WTC11 (cell line): Measurements from ENCODE around the gene KRTAP5-3. TPM values are rescaled to one million over a fixed set of nuclear protein-coding genes. Genes with fewer than 3 reads are reported as not detected.

Experiments
- ATAC-seq: fragments of 200-7000 bp; cut with Tn5 transposase; 2 replicates; pipeline ENCODE4 v1.10.0; 2021; ENCODE audit warnings: mild to moderate bottlenecking, moderate library complexity
- CTCF ChIA-PET: fragments of 300-600 bp; sonication (Branson Sonifier 250); formaldehyde crosslinking; loops from one replicate; lab custom pipeline; 2021; ENCODE audit warnings: antibody characterized with exemption; lab: Charles Lee
- POLR2A ChIA-PET: fragments of 350-600 bp; sonication (Branson Sonifier 250); formaldehyde crosslinking; loops from one replicate; lab custom pipeline; 2021; ENCODE audit warnings: antibody characterized with exemption; lab: Charles Lee
- DNase-seq: peaks from one replicate; pipeline ENCODE4 v3.0.0; 2021; ENCODE audit warnings: low spot score
- H3K27ac Mint-ChIP-seq: 2 replicates; pipeline ENCODE4 v1.8.0; 2021; ENCODE audit warnings: mixed read lengths
- H3K27me3 Mint-ChIP-seq: 2 replicates; pipeline ENCODE4 v1.8.0; 2021; ENCODE audit warnings: low read depth, mild to moderate bottlenecking, moderate library complexity, mixed read lengths
- H3K36me3 Mint-ChIP-seq: 2 replicates; pipeline ENCODE4 v1.8.0; 2021; ENCODE audit warnings: mixed read lengths
- H3K4me1 Mint-ChIP-seq: 2 replicates; pipeline ENCODE4 v1.8.0; 2022; ENCODE audit warnings: mixed read lengths
- H3K4me3 Mint-ChIP-seq: 2 replicates; pipeline ENCODE4 v1.8.0; 2021; ENCODE audit warnings: mild to moderate bottlenecking, moderate library complexity, mixed read lengths
- H3K9me3 Mint-ChIP-seq: 2 replicates; pipeline ENCODE4 v1.8.0; 2021; ENCODE audit warnings: mixed read lengths
- ETV6 ChIP-seq: sonication (generic); formaldehyde crosslinking; IDR thresholded peaks from 2 replicates; pipeline ENCODE4 v1.8.1; 2022; ENCODE audit warnings: mild to moderate bottlenecking, missing genetic modification reagents
- FOXJ3 ChIP-seq: sonication (generic); formaldehyde crosslinking; IDR thresholded peaks from 2 replicates; pipeline ENCODE4 v1.9.0; 2021; ENCODE audit warnings: missing genetic modification reagents, mild to moderate bottlenecking, borderline replicate concordance
- FOXK1 ChIP-seq: sonication (generic); formaldehyde crosslinking; IDR thresholded peaks from 2 replicates; pipeline ENCODE4 v1.8.0; 2022; ENCODE audit warnings: mild to moderate bottlenecking, moderate library complexity, missing genetic modification reagents
- GABPB1 ChIP-seq: sonication (generic); formaldehyde crosslinking; IDR thresholded peaks from 2 replicates; pipeline ENCODE4 v1.8.1; 2023; ENCODE audit warnings: mild to moderate bottlenecking, missing genetic modification reagents
- IRF2 ChIP-seq: sonication (generic); formaldehyde crosslinking; IDR thresholded peaks from 2 replicates; pipeline ENCODE4 v1.8.0; 2022; ENCODE audit warnings: low read depth, missing genetic modification reagents, borderline replicate concordance
- NFE2L1 ChIP-seq: sonication (generic); formaldehyde crosslinking; IDR thresholded peaks from 2 replicates; pipeline ENCODE4 v1.8.1; 2023; ENCODE audit warnings: missing genetic modification reagents
- NR1H2 ChIP-seq: sonication (generic); formaldehyde crosslinking; IDR thresholded peaks from 2 replicates; pipeline ENCODE4 v1.9.0; 2021; ENCODE audit warnings: mild to moderate bottlenecking, moderate library complexity, missing genetic modification reagents
- NR2C2 ChIP-seq: sonication (generic); formaldehyde crosslinking; IDR thresholded peaks from 2 replicates; pipeline ENCODE4 v1.8.0; 2022; ENCODE audit warnings: mild to moderate bottlenecking, missing genetic modification reagents
- NR3C1 ChIP-seq: sonication (generic); formaldehyde crosslinking; conservative IDR thresholded peaks from 2 replicates; pipeline ENCODE4 v1.8.1; 2023; ENCODE audit warnings: low read depth, mild to moderate bottlenecking, missing genetic modification reagents
- PRRX2 ChIP-seq: fragments of 250-450 bp; sonication (Bioruptor Pico); IDR thresholded peaks from 2 replicates; pipeline ENCODE4 v1.8.0; 2021; ENCODE audit warnings: mild to moderate bottlenecking
- SMAD4 ChIP-seq: sonication (generic); formaldehyde crosslinking; IDR thresholded peaks from 2 replicates; pipeline ENCODE4 v1.8.0; 2022; ENCODE audit warnings: mild to moderate bottlenecking, missing genetic modification reagents
- TEAD1 ChIP-seq: sonication (generic); formaldehyde crosslinking; IDR thresholded peaks from 2 replicates; pipeline ENCODE4 v1.8.0; 2022; ENCODE audit warnings: mild to moderate bottlenecking, missing genetic modification reagents
- ZNF138 ChIP-seq: sonication (generic); formaldehyde crosslinking; conservative IDR thresholded peaks from 2 replicates; pipeline ENCODE4 v1.8.1; 2022; ENCODE audit warnings: mild to moderate bottlenecking, moderate library complexity, missing genetic modification reagents
- ZNF219 ChIP-seq: sonication (generic); formaldehyde crosslinking; IDR thresholded peaks from 2 replicates; pipeline ENCODE4 v1.8.0; 2023; ENCODE audit warnings: missing genetic modification reagents, mild to moderate bottlenecking, borderline replicate concordance
- ZNF263 ChIP-seq: sonication (generic); formaldehyde crosslinking; IDR thresholded peaks from 2 replicates; pipeline ENCODE4 v1.8.1; 2022; ENCODE audit warnings: low read depth, mild to moderate bottlenecking, moderate library complexity, missing genetic modification reagents
- ZNF396 ChIP-seq: fragments of 250-450 bp; sonication (Bioruptor Pico); IDR thresholded peaks from 2 replicates; pipeline ENCODE4 v1.8.0; 2021; ENCODE audit warnings: mild to moderate bottlenecking, moderate library complexity, borderline replicate concordance
- ZNF416 ChIP-seq: fragments of 250-450 bp; sonication (Bioruptor Pico); IDR thresholded peaks from 2 replicates; pipeline ENCODE4 v1.9.0; 2021; ENCODE audit warnings: mild to moderate bottlenecking, inconsistent platforms
- ZNF423 ChIP-seq: fragments of 250-450 bp; sonication (Bioruptor Pico); IDR thresholded peaks from 2 replicates; pipeline ENCODE4 v2.1.2; 2022; ENCODE audit warnings: mild to moderate bottlenecking, moderate library complexity
- total RNA-seq: library from RNA; stranded (reverse); gene quantifications from 3 replicates; pipeline ENCODE4 v1.2.3, GENCODE V29; 2021
- TF ChIP-seq, protein P1 (sequence below): sonication (generic); formaldehyde crosslinking; IDR thresholded peaks from 2 replicates; pipeline ENCODE4 v1.8.1; 2023; ENCODE audit warnings: mild to moderate bottlenecking, moderate library complexity, missing genetic modification reagents
- TF ChIP-seq, protein P2 (sequence below): sonication (generic); formaldehyde crosslinking; IDR thresholded peaks from 2 replicates; pipeline ENCODE4 v1.8.1; 2022; ENCODE audit warnings: mild to moderate bottlenecking, moderate library complexity, missing genetic modification reagents
- TF ChIP-seq, protein P3 (sequence below): fragments of 200-600 bp; IDR thresholded peaks from 2 replicates; pipeline ENCODE4 v1.8.0; 2022; ENCODE audit warnings: antibody characterized with exemption
- TF ChIP-seq, protein P4 (sequence below): sonication (generic); formaldehyde crosslinking; IDR thresholded peaks from 2 replicates; pipeline ENCODE4 v1.8.0; 2022; ENCODE audit warnings: mild to moderate bottlenecking, missing genetic modification reagents
- TF ChIP-seq, protein P5 (sequence below): fragments of 250-450 bp; sonication (Bioruptor Pico); IDR thresholded peaks from 2 replicates; pipeline ENCODE4 v1.9.0; 2021; ENCODE audit warnings: mild to moderate bottlenecking
- TF ChIP-seq, protein P6 (sequence below): sonication (generic); formaldehyde crosslinking; IDR thresholded peaks from 2 replicates; pipeline ENCODE4 v1.8.0; 2023; ENCODE audit warnings: missing genetic modification reagents
- TF ChIP-seq, protein P7 (sequence below): sonication (generic); formaldehyde crosslinking; IDR thresholded peaks from 2 replicates; pipeline ENCODE4 v1.8.0; 2023; ENCODE audit warnings: missing genetic modification reagents, mild to moderate bottlenecking, borderline replicate concordance

Gene KRTAP5-3
- total RNA-seq, 1 experiment from 2014 or later: not detected

DNA sequence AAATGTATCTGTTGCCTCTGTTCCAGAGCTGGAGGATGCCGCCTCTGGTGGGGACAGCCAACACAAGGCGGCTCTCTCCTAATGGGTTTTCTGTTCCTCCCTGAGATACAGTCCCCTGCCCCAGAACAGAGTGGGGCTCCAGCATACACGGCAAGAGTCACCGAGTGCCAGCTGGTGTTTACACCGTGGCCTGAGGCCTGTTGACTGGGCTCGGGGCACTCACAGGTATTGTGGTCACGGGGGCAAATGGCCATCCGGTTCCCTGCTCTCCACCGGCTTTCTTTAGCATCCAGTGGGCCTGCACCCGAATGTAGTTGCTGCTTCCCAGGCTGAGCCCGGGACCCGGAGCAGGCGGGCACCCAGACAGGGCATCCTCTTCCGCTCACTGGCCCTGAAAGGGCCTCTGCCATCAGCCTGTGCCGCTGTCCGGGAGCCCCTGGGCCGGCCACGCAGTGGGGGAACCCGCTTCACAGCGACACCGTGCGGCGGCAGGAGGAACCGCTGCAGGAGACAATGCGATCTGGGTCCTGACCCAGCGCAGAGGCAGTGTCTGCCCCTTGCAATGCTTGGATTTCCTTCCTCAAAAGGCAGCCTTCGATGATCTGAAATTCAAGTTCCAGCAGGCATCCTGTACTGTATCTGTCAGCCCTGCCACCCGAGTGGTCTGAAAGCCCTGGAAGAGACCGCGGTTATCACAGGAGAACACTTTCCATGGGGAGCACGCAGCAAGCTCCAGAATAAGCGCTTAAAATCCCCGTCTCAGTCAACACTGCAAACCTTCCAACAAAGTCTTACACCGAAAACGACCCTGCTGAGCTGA lies 20.5 kb upstream of the KRTAP5-3 start:
- Mint-ChIP-seq H3K27me3 (peaks cover 41% of the 10 kb centered on the region), H3K4me3 (no peak overlapping the region), H3K9me3 (no peaks in the 10 kb centered on the region), H3K4me1 (peaks cover 16% of the 10 kb centered on the region), H3K27ac (no peak overlapping the region), H3K36me3 (no peaks in the 10 kb centered on the region)
- CTCF ChIA-PET: interaction anchor here (0.7 to 8.5 kb wide), 14 partner anchors 11 to 401 kb away, joined by 3 to 102 read pairs (median 4); partner anchors contain the start of genes KRTAP5-2 and KRTAP5-3
- peak; percentile 80 for DNase-seq
- POLR2A ChIA-PET: no interaction called here
- peak; percentile 97 for ATAC-seq
- TF ChIP-seq, protein P1, sequence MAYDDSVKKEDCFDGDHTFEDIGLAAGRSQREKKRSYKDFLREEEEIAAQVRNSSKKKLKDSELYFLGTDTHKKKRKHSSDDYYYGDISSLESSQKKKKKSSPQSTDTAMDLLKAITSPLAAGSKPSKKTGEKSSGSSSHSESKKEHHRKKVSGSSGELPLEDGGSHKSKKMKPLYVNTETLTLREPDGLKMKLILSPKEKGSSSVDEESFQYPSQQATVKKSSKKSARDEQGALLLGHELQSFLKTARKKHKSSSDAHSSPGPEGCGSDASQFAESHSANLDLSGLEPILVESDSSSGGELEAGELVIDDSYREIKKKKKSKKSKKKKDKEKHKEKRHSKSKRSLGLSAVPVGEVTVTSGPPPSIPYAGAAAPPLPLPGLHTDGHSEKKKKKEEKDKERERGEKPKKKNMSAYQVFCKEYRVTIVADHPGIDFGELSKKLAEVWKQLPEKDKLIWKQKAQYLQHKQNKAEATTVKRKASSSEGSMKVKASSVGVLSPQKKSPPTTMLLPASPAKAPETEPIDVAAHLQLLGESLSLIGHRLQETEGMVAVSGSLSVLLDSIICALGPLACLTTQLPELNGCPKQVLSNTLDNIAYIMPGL (CRISPR knock-in tag): peak; percentile 76
- TF ChIP-seq NR2C2 (no peak), ZNF423 (CRISPR knock-in tag) (peak; percentile 74; the same call in 1 of the 2 replicates), IRF2 (no peak), ZNF263 (CRISPR knock-in tag) (no peak), ZNF138 (CRISPR knock-in tag) (peak; percentile 3; the same call in 1 of the 2 replicates), NR1H2 (CRISPR knock-in tag) (no peak), SMAD4 (no peak), ETV6 (CRISPR knock-in tag) (peak; percentile 45; the same call in 1 of the 2 replicates), ZNF416 (CRISPR knock-in tag) (no peak), PRRX2 (CRISPR knock-in tag) (0 out of 2 replicates have a peak, but pooled peaks have one; percentile 23), NFE2L1 (CRISPR knock-in tag) (no peak), FOXJ3 (CRISPR knock-in tag) (no peak), NR3C1 (CRISPR knock-in tag) (no peak), GABPB1 (CRISPR knock-in tag) (no peak), TEAD1 (CRISPR knock-in tag) (no peak), ZNF396 (CRISPR knock-in tag) (no peak), FOXK1 (CRISPR knock-in tag) (no peak), ZNF219 (no peak)
- TF ChIP-seq, protein P2, sequence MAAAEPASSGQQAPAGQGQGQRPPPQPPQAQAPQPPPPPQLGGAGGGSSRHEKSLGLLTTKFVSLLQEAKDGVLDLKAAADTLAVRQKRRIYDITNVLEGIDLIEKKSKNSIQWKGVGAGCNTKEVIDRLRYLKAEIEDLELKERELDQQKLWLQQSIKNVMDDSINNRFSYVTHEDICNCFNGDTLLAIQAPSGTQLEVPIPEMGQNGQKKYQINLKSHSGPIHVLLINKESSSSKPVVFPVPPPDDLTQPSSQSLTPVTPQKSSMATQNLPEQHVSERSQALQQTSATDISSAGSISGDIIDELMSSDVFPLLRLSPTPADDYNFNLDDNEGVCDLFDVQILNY (CRISPR knock-in tag): no peak
- TF ChIP-seq, protein P3, sequence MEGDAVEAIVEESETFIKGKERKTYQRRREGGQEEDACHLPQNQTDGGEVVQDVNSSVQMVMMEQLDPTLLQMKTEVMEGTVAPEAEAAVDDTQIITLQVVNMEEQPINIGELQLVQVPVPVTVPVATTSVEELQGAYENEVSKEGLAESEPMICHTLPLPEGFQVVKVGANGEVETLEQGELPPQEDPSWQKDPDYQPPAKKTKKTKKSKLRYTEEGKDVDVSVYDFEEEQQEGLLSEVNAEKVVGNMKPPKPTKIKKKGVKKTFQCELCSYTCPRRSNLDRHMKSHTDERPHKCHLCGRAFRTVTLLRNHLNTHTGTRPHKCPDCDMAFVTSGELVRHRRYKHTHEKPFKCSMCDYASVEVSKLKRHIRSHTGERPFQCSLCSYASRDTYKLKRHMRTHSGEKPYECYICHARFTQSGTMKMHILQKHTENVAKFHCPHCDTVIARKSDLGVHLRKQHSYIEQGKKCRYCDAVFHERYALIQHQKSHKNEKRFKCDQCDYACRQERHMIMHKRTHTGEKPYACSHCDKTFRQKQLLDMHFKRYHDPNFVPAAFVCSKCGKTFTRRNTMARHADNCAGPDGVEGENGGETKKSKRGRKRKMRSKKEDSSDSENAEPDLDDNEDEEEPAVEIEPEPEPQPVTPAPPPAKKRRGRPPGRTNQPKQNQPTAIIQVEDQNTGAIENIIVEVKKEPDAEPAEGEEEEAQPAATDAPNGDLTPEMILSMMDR: peak; percentile 91
- TF ChIP-seq, protein P4, sequence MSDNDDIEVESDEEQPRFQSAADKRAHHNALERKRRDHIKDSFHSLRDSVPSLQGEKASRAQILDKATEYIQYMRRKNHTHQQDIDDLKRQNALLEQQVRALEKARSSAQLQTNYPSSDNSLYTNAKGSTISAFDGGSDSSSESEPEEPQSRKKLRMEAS (CRISPR knock-in tag): peak; percentile 68
- TF ChIP-seq, protein P5, sequence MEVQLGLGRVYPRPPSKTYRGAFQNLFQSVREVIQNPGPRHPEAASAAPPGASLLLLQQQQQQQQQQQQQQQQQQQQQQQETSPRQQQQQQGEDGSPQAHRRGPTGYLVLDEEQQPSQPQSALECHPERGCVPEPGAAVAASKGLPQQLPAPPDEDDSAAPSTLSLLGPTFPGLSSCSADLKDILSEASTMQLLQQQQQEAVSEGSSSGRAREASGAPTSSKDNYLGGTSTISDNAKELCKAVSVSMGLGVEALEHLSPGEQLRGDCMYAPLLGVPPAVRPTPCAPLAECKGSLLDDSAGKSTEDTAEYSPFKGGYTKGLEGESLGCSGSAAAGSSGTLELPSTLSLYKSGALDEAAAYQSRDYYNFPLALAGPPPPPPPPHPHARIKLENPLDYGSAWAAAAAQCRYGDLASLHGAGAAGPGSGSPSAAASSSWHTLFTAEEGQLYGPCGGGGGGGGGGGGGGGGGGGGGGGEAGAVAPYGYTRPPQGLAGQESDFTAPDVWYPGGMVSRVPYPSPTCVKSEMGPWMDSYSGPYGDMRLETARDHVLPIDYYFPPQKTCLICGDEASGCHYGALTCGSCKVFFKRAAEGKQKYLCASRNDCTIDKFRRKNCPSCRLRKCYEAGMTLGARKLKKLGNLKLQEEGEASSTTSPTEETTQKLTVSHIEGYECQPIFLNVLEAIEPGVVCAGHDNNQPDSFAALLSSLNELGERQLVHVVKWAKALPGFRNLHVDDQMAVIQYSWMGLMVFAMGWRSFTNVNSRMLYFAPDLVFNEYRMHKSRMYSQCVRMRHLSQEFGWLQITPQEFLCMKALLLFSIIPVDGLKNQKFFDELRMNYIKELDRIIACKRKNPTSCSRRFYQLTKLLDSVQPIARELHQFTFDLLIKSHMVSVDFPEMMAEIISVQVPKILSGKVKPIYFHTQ (CRISPR knock-in tag): no peak
- TF ChIP-seq, protein P6, sequence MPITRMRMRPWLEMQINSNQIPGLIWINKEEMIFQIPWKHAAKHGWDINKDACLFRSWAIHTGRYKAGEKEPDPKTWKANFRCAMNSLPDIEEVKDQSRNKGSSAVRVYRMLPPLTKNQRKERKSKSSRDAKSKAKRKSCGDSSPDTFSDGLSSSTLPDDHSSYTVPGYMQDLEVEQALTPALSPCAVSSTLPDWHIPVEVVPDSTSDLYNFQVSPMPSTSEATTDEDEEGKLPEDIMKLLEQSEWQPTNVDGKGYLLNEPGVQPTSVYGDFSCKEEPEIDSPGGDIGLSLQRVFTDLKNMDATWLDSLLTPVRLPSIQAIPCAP (CRISPR knock-in tag): no peak
- TF ChIP-seq, protein P7, sequence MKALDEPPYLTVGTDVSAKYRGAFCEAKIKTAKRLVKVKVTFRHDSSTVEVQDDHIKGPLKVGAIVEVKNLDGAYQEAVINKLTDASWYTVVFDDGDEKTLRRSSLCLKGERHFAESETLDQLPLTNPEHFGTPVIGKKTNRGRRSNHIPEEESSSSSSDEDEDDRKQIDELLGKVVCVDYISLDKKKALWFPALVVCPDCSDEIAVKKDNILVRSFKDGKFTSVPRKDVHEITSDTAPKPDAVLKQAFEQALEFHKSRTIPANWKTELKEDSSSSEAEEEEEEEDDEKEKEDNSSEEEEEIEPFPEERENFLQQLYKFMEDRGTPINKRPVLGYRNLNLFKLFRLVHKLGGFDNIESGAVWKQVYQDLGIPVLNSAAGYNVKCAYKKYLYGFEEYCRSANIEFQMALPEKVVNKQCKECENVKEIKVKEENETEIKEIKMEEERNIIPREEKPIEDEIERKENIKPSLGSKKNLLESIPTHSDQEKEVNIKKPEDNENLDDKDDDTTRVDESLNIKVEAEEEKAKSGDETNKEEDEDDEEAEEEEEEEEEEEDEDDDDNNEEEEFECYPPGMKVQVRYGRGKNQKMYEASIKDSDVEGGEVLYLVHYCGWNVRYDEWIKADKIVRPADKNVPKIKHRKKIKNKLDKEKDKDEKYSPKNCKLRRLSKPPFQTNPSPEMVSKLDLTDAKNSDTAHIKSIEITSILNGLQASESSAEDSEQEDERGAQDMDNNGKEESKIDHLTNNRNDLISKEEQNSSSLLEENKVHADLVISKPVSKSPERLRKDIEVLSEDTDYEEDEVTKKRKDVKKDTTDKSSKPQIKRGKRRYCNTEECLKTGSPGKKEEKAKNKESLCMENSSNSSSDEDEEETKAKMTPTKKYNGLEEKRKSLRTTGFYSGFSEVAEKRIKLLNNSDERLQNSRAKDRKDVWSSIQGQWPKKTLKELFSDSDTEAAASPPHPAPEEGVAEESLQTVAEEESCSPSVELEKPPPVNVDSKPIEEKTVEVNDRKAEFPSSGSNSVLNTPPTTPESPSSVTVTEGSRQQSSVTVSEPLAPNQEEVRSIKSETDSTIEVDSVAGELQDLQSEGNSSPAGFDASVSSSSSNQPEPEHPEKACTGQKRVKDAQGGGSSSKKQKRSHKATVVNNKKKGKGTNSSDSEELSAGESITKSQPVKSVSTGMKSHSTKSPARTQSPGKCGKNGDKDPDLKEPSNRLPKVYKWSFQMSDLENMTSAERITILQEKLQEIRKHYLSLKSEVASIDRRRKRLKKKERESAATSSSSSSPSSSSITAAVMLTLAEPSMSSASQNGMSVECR (CRISPR knock-in tag): no peak
